Measurements from ENCODE around the gene EIF4G2. TPM values are rescaled to one million over a fixed set of nuclear protein-coding genes. Genes with fewer than 3 reads are reported as not detected.
"Not testable (repeated sequence)": the region's sequence is repeated elsewhere in the genome, so short reads cannot be mapped to it uniquely, and the experiment has no call there.

EIF4G2 gene
- 100 to 1,000 TPM; 726 to 854 TPM for total RNA-seq
- long read RNA-seq, transcript EIF4G2-201 (22 exons, 3,978 nt) = major isoform, 185 of 409 reads
- long read RNA-seq, transcript EIF4G2-205 (21 exons, 3,654 nt) = minor isoform, 8 of 409 reads
- long read RNA-seq, transcript EIF4G2-202 (21 exons, 3,346 nt) = minor isoform, 67 of 409 reads
- long read RNA-seq, partial matches to known transcripts = 131 of 409 reads
- long read RNA-seq, other reads (novel, unspliced or antisense) = 17 of 409 reads

DNA sequence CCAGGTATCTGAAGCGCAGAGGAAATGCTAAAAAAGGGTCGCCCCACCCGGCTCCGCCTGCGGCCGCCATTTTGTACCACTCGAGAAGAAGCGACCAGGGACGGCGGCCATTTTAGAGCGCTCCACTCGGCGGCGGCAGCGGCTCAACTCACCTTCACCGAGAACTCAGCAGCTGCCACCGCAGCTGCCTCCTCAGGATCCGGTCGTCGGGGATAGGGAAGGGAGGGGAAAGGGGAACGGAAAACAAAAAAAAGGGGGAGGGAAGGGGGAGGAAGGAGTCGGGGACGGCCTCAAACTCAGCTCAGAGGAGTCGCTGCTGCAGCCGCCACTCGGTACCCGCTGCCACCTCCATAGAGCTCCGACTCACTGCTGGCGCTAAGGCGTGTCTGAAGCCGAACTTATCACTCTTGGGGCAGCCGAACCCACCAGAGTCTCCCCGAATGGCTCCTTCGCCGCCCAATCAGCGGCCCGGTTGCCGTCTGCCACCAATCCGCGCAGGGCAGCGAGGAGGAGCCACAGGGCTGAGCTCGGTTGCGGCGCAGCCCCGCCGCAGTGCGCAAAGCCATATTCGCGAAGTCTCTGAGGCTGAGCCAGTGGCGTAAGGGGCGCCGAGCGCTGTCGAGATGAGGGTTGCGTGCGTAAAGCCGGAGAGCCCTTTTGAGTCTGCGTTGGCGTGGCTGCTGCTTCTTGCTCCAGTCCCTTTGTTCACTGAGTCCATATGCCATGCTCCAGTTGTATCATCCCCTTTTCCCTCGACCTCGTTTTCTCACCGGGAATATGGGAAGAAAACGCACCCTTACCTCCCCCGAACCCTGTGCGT, at the start of gene EIF4G2:
Gene EIF4G2, minus strand, starts transcription at position 374 of the 820 bp plus-strand sequence.
- intact Hi-C loops (cut with DNase I, micrococcal nuclease) = loop anchor here in 1 of 2 donors (2.0 kb wide), 1 partner anchor 48 kb away; no protein-coding TSS in a partner anchor
- peak; percentile 96 to 99 for DNase-seq
- peak; percentile 89 for ATAC-seq

DNA sequence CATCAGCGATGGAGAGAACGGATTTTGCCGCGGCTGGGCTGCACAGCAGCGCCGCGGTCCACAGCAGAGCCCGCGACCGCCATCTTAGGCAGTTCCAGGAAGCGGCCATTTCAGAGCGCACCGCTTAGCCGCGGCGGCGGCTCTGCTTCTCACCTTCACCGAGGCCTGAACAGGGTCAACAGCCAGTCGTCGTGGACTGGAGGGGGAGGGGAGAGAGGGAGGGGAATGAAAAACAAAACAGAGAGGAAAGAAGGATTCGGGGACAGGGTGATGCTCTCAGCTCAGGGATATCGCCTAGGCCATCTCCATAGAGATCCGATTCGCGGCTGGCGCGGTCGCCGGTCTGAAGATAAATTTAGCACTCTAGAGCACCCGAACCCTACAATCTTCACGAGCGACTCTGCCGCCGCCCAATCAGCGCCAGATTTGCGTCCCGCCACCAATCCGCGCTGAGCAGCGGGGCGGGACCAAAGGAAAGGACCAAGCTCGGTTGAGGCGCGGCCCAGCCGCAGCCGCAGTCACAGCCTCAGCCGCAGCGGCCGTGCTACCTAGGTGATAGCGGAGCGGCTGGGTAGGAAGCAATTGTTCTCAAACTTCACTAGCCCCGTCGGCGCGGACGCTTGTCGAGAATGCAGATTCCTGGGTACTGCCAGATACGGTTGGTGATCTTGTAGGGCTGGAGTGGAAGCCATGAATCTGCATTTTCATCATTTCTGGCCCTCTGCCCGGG, 49.1 kb upstream of the EIF4G2 start, which contains the start of gene ZBED5:
Gene ZBED5, minus strand, starts transcription at position 345 of the 730 bp plus-strand sequence. CDS start 3,108 bp downstream, outside the sequence.
- intact Hi-C loops (cut with DNase I, micrococcal nuclease) = loop anchor here in 1 of 2 donors (2.0 kb wide), 1 partner anchor 49 kb away; the partner anchor contains the start of gene EIF4G2
- DNase-seq (peak; percentile 97 to 98), ATAC-seq (peak; percentile 90)

DNA sequence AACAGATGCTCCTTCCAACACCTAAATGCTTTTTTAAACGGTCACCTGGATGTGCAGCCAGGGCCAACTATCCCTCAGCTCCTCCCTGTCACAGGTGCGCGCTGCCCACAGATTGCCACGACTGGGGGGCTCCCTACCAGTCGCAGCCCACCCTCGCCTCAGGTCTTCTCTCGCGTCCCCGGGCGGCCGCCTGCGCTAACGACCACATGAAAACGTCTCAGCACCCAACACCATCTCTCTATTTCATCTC, 48.7 kb upstream of the EIF4G2 start:
- DNase-seq = no peak
- intact Hi-C loops (cut with DNase I, micrococcal nuclease) = loop anchor here in 1 of 2 donors (2.0 kb wide), 1 partner anchor 49 kb away; the partner anchor contains the start of gene EIF4G2
- no peak for ATAC-seq

DNA sequence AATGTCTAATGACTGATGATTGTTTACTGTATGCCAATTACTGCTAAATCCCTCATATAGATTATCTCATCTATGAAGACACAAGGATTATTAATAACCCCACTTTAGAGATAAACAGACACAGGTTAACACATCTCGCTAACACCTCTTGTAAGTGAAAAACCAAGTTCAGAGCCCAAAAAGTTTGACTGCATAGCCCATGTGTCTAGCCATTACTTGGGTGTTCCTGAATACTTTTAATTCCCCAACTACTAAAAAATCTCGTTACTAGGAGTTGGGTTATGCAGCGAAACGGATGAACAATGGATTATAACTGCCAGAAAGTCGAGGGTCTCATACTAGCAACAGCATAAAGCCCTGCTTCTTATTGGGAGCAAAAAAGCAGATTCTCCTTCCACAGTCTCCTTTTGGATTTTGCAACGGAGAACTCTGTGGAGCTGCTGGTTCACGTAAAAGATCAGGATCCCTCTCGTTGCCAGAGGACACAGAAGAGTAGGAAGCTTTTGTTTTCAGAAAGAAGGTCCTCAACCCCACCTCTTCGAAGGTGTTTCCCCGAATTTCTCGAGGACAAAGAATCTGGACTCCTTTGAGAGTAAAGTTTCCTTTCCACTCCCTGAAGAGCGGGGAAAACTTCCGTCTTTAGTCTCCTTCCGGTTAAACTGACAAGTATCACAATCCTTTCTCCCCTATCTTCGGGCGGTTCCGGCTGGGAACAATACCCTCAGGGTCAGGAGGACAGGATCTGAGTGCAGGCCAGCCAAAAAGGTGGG, 48.1 kb upstream of the EIF4G2 start:
- peak; percentile 64 to 75 for DNase-seq
- peak; percentile 61 for ATAC-seq
- intact Hi-C loops (cut with DNase I, micrococcal nuclease) = loop anchor here in 1 of 2 donors (2.0 kb wide), 1 partner anchor 48 kb away; the partner anchor contains the start of gene EIF4G2

DNA sequence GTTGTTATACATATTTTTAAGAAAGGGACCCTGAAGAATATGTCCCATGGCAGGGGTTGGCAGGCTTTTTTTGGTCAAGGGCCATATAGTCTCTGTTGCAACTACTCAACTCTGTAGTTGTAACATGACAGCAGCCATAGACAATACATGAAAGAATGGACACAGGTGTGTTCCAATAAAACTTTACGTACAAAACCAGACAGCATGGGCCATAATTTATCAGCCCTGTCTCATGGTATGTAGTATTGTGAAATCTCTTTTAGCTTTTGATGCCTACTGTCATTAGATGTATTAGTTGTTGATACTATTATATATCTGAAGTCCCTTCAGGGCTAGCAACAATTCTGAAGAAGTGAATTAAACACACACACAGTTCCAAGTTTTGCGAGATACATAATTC, 46.6 kb upstream of the EIF4G2 start:
- no peak for ATAC-seq
- DNase-seq = no peak
- intact Hi-C loops (cut with DNase I, micrococcal nuclease) = no loop called here

DNA sequence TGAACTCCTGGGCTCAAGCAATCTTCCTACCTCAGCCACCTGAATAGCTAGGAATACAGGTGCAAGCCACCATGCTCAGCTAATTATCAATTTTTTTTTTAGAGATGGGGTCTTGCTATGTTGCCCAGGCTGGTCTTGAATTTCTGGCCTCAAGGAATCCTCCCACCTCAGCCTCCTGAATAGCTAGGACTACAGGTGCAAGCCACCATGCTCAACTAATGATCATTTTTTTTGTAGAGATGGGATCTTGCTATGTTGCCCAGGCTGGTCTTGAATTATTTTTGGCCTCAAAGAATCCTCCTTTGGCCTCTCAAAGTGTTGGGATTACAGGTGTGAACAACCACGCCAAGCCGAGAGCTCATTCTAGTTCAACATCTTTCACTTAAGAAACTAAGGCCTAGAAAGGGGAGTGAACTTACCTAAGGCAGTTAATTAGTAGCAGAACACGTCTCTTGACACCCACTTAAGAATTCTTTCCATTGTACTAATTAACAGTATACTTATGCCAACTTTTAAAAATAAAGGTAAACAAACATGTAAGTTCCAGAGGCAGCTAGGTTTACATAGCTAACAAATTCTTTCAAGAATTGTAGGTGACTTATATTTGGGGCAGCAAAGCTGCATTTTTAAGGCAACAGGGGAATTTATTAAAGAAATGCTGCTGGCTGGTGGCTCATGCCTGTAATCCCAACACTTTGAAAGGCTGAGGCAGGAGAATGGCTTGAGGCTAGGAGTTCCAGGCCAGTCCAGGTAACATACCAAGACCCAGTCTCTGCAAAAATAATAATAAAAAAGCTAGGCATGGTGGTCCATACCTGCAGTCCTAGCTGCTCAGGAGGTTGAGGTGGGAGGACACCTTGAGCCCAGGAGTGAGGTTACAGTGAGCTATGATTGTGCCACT, 39.5 kb upstream of the EIF4G2 start:
- intact Hi-C loops (cut with DNase I, micrococcal nuclease) = no loop called here
- no peak for DNase-seq
- no peak for ATAC-seq

DNA sequence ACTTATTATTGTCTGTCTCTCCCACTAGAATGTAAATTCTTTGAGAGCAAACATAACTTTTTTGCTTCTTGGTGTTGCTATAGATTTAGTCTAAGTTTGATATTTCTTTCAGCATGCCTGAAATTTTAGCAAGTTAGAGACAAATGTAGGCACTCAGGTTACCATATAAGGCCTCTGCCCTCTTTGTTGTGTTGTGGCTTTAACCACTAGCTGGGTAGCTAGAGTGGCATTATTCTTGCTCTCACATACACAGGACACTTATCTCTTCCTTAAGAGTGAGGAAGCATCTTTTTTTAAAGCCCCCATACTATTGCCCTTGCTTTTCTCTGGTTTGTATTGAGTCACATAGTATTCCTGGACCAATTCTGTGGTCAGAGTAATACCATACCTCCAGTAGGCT, 37.9 kb upstream of the EIF4G2 start:
- DNase-seq = no peak
- intact Hi-C loops (cut with DNase I, micrococcal nuclease) = no loop called here
- no peak for ATAC-seq

DNA sequence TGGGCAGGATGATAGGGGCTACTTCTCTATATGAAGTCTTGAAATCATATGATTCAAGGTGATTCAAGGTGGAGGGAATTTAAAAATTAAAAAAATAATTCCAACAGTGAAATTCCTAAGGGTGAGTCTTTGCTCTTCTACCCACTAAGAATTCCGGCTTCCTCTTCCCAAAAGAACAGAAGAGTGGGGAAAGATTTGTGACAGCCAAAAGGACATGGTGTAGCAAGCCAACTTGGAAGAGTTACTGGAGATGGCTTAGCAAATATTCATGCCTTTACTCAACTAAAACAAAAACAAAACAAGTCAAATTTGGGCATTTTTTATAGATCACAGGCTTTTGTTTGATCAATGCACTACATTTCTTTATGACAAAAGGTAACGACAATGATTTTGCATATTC, 36.9 kb upstream of the EIF4G2 start:
- ATAC-seq (no peak), DNase-seq (no peak)
- intact Hi-C loops (cut with DNase I, micrococcal nuclease) = no loop called here

DNA sequence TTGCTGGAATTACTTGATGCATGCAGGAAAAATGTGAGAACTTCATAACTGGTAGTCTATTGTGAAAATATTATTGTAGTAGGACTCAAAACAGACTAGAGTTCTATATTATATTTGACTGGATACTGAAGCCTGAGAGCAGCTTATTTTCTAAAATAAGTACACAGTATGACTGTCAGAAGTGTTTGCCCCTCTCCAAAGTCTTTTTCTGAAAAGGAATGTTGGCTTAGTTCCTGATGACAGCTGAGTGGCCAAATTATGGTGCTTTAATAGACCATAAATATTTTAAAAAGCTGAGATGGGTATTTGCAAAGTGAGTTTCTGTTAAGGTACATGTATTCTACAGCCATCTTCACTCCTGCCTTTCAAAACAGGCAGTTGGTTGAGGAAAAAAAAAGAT, 36.1 kb upstream of the EIF4G2 start:
- DNase-seq (no peak), ATAC-seq (no peak)
- intact Hi-C loops (cut with DNase I, micrococcal nuclease) = no loop called here

DNA sequence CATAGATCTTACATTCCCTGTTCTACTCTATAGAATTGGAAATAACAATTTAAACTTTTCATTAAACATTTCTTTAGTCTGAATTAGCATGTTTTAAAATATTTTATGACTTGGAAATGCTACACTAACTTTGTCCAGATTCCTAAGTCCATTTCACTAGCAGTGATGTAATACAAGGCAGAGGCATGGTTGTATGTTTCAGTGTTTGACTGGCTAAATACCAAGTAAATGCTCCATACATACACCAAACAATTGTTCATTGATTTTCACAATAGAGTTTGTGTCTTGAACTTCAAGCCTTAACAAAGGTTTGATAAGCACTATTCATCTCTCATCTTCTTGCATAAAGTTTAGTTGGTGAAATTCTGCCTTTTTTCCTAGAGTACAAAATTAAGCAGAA, 35.6 kb upstream of the EIF4G2 start:
- DNase-seq (no peak), ATAC-seq (peak; percentile 52)
- intact Hi-C loops (cut with DNase I, micrococcal nuclease) = no loop called here

DNA sequence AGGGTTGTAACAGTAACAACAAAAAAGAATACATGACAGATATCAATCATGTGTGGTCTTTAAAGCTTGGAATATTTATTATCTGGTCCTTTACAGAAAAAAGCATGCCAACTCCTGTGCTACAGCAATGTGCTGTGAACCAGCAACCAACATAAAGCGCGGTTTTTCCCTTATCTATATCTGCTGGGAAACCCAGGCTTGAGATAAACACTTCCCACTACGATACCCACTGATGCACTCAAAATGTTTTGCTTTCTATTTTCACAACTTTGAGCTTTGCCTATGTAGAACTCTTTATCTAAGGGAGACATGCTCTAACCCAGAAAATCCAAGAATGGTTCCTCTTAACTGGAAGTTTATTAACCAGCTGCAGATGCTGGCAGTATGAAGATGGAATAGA, 30.2 kb upstream of the EIF4G2 start:
- intact Hi-C loops (cut with DNase I, micrococcal nuclease) = no loop called here
- ATAC-seq = no peak

DNA sequence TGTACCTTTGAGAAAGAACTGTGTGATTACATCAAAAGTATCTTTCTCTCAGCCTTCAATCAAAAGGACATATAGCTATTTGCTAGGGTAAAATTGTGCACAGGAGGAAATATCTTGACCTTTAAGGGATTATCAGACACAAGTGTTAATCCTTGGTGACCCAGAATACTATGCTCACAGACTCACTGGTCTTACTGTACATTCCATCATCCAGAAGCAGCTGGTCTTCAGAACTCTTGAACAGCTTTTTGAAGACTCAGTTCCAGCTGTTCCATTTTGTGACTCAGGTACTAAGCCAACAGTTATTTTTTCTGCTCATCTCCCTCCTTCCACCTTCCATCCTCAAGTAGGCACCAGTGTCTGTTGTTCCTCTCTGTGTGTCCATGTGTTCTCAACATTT, 29.4 kb upstream of the EIF4G2 start:
- DNase-seq (no peak), ATAC-seq (no peak)
- intact Hi-C loops (cut with DNase I, micrococcal nuclease) = no loop called here

More for the DNA sequence above, 30.2 kb upstream of the EIF4G2 start:
- no peak for DNase-seq

DNA sequence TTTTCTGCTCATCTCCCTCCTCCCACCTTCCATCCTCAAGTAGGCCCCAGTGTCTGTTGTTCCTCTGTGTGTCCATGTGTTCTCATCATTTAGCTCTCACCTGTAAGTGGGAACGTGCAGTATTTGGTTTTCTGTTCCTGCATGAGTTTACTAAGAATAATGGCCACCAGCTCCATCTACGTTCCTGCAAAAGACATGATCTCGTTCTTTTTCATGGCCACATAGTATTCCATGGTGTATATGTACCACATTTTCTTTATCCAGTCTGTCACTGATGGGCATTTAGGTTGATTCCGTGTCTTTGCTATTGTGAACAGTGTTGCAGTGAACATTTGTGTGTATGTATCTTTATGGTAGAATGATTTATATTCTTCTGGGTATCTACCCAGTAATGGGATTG, 28.2 kb upstream of the EIF4G2 start:
- ATAC-seq; DNase-seq; intact Hi-C loops (cut with DNase I, micrococcal nuclease): not testable (repeated sequence)

DNA sequence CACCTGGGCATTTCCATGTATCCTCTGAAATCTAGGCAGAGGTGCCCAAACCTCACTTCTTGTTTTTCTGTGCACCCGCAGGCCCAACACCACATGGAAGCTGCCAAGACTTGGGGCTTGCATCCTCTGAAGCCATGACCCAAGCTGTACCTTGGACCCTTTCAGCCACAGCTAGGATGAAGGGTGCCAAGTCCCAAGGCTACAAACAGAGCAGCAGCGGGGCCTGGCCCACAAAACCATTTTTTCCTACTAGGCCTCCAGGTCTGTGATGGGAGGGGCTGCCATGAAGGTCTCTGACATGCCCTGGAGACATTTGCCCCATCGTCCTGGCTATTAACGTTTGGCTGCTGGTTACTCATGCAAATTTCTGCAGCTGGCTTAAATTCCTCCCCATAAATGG, 20.4 kb upstream of the EIF4G2 start:
- no peak for DNase-seq
- intact Hi-C loops (cut with DNase I, micrococcal nuclease) = no loop called here
- ATAC-seq = no peak

DNA sequence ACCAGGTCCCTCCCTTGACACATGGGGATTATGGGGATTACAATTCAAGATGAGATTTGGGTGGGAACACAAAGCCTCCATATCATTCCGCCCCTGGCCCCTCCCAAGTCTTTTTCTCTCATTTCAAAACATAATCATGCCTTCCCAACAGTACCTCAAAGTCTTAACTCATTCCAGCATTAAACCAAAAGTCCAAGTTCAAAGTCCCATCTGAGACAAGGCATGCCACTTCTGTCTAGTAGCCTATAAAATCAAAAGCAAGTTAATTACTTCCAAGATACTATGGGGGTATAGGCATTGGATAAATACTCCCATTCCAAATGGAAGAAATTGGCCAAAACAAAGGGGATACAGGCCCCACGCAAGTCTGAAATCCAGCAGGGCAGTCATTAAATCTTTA, 19.7 kb upstream of the EIF4G2 start:
- no peak for DNase-seq
- intact Hi-C loops (cut with DNase I, micrococcal nuclease) = no loop called here
- peak; percentile 66 for ATAC-seq

DNA sequence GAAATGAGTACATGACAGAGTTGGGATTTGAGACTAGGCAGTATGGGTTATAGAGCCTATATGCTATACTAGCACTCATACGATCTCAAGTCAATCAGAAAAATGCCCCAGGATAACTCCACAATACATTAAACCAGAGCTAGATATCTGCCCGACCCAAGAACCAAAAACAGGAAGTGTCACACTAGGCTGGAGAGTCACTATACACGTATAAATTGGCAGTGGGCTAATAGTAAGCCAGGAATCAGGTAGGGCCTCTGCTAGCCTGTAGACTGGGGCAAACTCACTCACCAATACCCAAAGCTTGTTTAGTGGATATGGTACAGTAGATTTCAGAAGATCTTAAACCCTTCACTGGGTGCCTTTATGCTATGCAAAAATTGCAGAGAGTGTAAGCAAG, 16.2 kb upstream of the EIF4G2 start:
- ATAC-seq (no peak), DNase-seq (no peak)
- intact Hi-C loops (cut with DNase I, micrococcal nuclease) = no loop called here

DNA sequence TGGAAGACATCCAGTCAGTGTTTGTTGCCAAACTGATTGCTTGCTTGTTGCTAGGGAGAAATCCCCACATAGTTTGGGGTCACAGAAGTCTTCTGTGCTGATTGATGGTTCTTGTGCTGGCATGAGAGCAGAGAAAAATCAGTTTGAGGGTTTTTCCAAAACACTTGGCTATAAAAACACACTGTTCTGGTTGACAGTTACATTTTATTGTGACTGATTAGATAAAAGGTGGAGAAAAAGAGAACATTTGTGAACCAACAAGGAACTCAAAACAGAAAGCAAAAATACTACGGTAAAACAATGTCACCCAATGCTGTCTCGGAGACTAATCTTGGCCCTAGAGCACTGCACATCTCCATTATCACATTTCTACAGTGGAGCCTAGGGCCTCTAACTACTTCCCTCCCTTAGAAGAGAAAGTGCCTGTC, 14.4 kb upstream of the EIF4G2 start:
- DNase-seq (no peak), ATAC-seq (peak; percentile 56)
- intact Hi-C loops (cut with DNase I, micrococcal nuclease) = no loop called here

DNA sequence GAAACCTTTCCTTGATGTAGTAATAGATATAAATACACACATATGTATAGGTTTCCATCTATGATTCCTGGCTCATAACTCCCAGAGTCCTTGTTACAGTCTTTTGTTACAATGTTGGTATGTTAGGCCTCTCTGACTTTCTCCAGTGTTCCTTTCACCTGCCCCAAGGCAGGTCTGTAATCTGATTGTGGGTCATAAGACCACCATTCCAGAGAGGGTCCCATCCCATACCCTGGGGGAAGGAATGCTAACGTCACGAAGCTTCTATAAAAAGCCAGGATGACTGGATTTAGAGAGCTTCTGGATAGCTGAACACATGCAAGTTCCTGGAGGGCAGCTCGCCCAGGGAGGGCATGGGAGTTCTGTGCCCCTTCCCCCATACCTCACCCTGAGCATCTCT, 13.8 kb upstream of the EIF4G2 start:
- ATAC-seq; intact Hi-C loops (cut with DNase I, micrococcal nuclease); DNase-seq: not testable (repeated sequence)
